ENCODE measurements around the gene MVD.

The MVD gene

GRCh38 chr16:88706229-88706964 lies 43.5 kb upstream of the MVD start, which contains the start of the genes CTU2 and RNF166:
TSS of gene CTU2 (plus strand) at chr16:88706503. CDS start at chr16:88706531, 28 bp downstream.
TSS of gene RNF166 (minus strand) at chr16:88706408. CDS start at chr16:88706325, 83 bp downstream.
- peak; percentile 81 for DNase-seq (ENCODE audit: low read depth)
- no peak for TF ChIP-seq CTCF (conservative IDR thresholded peaks at IDR 0.05; ENCODE audit: control insufficient read depth, insufficient read depth, low read depth, low read length)
- H3K4me3 ChIP-seq (ENCODE audit: control insufficient read depth, low read depth, low read length) = peak within 1 kb of the TSS; percentile 91

GRCh38 chr16:88705801-88706228 lies 42.9 kb upstream of the MVD start:
- no peak for DNase-seq (ENCODE audit: low read depth)
- peak overlapping the region; percentile 52 for H3K4me3 ChIP-seq (ENCODE audit: control insufficient read depth, low read depth, low read length)
- TF ChIP-seq CTCF (conservative IDR thresholded peaks at IDR 0.05; ENCODE audit: control insufficient read depth, insufficient read depth, low read depth, low read length) = no peak

GRCh38 chr16:88705076-88705684 lies 42.3 kb upstream of the MVD start:
- TF ChIP-seq CTCF (conservative IDR thresholded peaks at IDR 0.05; ENCODE audit: control insufficient read depth, insufficient read depth, low read depth, low read length) = no peak
- peak; percentile 21 for DNase-seq (ENCODE audit: low read depth)
- H3K4me3 ChIP-seq (ENCODE audit: control insufficient read depth, low read depth, low read length) = peak overlapping the region; percentile 52

GRCh38 chr16:88703486-88704309 lies 40.8 kb upstream of the MVD start:
- TF ChIP-seq CTCF (conservative IDR thresholded peaks at IDR 0.05; ENCODE audit: control insufficient read depth, insufficient read depth, low read depth, low read length) = no peak
- H3K4me3 ChIP-seq (ENCODE audit: control insufficient read depth, low read depth, low read length) = no peak overlapping the region

GRCh38 chr16:88702371-88703210 lies 39.7 kb upstream of the MVD start:
- DNase-seq (ENCODE audit: low read depth) = no peak
- H3K4me3 ChIP-seq (ENCODE audit: control insufficient read depth, low read depth, low read length) = no peak overlapping the region
- no peak for TF ChIP-seq CTCF (conservative IDR thresholded peaks at IDR 0.05; ENCODE audit: control insufficient read depth, insufficient read depth, low read depth, low read length)

More at GRCh38 chr16:88703486-88704309, 40.8 kb upstream of the MVD start:
- no peak for DNase-seq (ENCODE audit: low read depth)

Measured in fibroblast of mammary gland (primary cell).